ENCODE results near the gene FXYD6. TPM values are rescaled to one million over a fixed set of nuclear protein-coding genes. Genes with fewer than 3 reads are reported as not detected.

Gene FXYD6
- total and polyA plus RNA-seq, 2 of the 8 experiments (the other 6 are each of a cell fraction or from before 2014, with no cell fraction given): 44.6 to 117 TPM

GRCh38 chr11:117805045-117805444 lies 71.4 kb downstream of the FXYD6 start:
- Histone ChIP-seq H3K9ac (replicated peaks in 1 of 4; ENCODE audit: extremely low read depth in 1 of 4, low read depth in 3 of 4, low read length in 3 of 4) (no peak overlapping the region), H2BK15ac (ENCODE audit: low read length) (no peak overlapping the region), H2BK120ac (replicated peaks; ENCODE audit: low read depth, low read length) (no peak overlapping the region), H4K91ac (replicated peaks; ENCODE audit: insufficient read length, low read length) (no peak overlapping the region), H3K4me2 (ENCODE audit: insufficient read depth in 1 of 2, low read depth in 2 of 2, low read length in 2 of 2) (no peak overlapping the region), H4K20me1 (replicated peaks in 1 of 2; ENCODE audit: control insufficient read depth in 1 of 2, insufficient read depth in 2 of 2, low read length in 2 of 2) (peaks cover 0 to 7% of the 10 kb centered on the region in 2 experiments), H3K79me1 (ENCODE audit: low read depth, low read length) (no peaks in the 10 kb centered on the region), H3K4me1 (replicated peaks in 1 of 4; ENCODE audit: control insufficient read depth in 3 of 4, insufficient read depth in 4 of 4, low read length in 3 of 4) (no peaks in the 10 kb centered on the region; a peak in 1 of 7 replicates), H3K23ac (ENCODE audit: insufficient read length) (no peak overlapping the region), H3K23me2 (ENCODE audit: low read depth, low read length) (peaks cover 4% of the 10 kb centered on the region; the same call in 1 of the 2 replicates), H3K18ac (ENCODE audit: extremely low read depth, low read length) (no peak overlapping the region), H3K9me3 (ENCODE audit: insufficient read depth in 2 of 2, low read depth in 1 of 2, low read length in 1 of 2) (no peaks in the 10 kb centered on the region), H3K27ac (ENCODE audit: low read depth, low read length) (no peak overlapping the region), H2BK5ac (ENCODE audit: low read depth, low read length) (no peak overlapping the region), H3K36me3 (ENCODE audit: control insufficient read depth in 2 of 4, insufficient read depth in 4 of 4, low read length in 3 of 4) (no peaks in the 10 kb centered on the region; a peak in 1 of 8 replicates), H3K27me3 (replicated peaks in 1 of 4; ENCODE audit: control insufficient read depth in 3 of 4, extremely low read depth in 1 of 4, insufficient read depth in 3 of 4, low read length in 3 of 4) (no peaks in the 10 kb centered on the region; a peak in 1 of 7 replicates), H4K5ac (ENCODE audit: insufficient read length, low read depth, low read length) (no peak overlapping the region), H3K79me2 (ENCODE audit: control insufficient read depth in 1 of 2, insufficient read depth in 2 of 2, low read length in 2 of 2) (no peaks in the 10 kb centered on the region), H2AK5ac (ENCODE audit: low read depth, low read length) (no peak overlapping the region), H2AFZ (ENCODE audit: low read length) (no peak overlapping the region), H3K56ac (replicated peaks; ENCODE audit: insufficient read length, low read depth, low read length) (no peak overlapping the region), H3K14ac (ENCODE audit: insufficient read length) (no peak overlapping the region), H2BK20ac (ENCODE audit: low read length) (no peak overlapping the region), H3K4me3 (ENCODE audit: extremely low read depth in 1 of 4, insufficient read depth in 2 of 4, low read depth in 3 of 4, low read length in 4 of 4) (no peak overlapping the region), H3K4ac (replicated peaks; ENCODE audit: insufficient read length, low read depth, low read length) (no peak overlapping the region), H2BK12ac (ENCODE audit: low read depth, low read length) (no peak overlapping the region), H4K8ac (ENCODE audit: extremely low read depth, insufficient read depth, low read length) (no peak overlapping the region)
- FAIRE-seq: no peak
- WGBS, 2 experiments (ENCODE audit: extremely low coverage in 1 of 2, insufficient coverage in 1 of 2, insufficient read length in 1 of 2, insufficient replicate concordance in 2 of 2, low coverage in 1 of 2, low lambda C conversion rate in 2 of 2, missing lambda C conversion rate in 1 of 2): 80% methylated on average over 1 of the region's 1 CpG; no CpG with 5 or more reads in 1 of the 2 experiments
- CTCF ChIA-PET (ENCODE audit: partially characterized antibody): interaction anchor here (1.1 to 7.8 kb wide), 8 partner anchors 14 to 379 kb away, joined by 3 to 163 read pairs (median 6); no protein-coding TSS in a partner anchor
- DNase-seq (ENCODE audit: low read depth in 1 of 2, low spot score in 2 of 2): no peak
- POLR2A ChIA-PET (ENCODE audit: partially characterized antibody): interaction anchor here (1.3 kb wide), 1 partner anchor 12 kb away, joined by 4 read pairs; no protein-coding TSS in a partner anchor
- TF ChIP-seq SP4 (IDR thresholded peaks at IDR 0.05; ENCODE audit: low read length) (no peak), CTCF (IDR thresholded peaks at IDR 0.05; ENCODE audit: control extremely low read depth in 1 of 3, insufficient read depth in 1 of 3, low read depth in 1 of 3, low read length in 3 of 3) (no peak), RAD21 (IDR thresholded peaks at IDR 0.05 in 1 of 2, conservative IDR thresholded peaks at IDR 0.05 in 1 of 2; ENCODE audit: low read depth in 2 of 2, low read length in 2 of 2) (no peak), TAF7 (optimal IDR thresholded peaks at IDR 0.05; ENCODE audit: borderline replicate concordance, low read depth, low read length) (no peak), MAFK (IDR thresholded peaks at IDR 0.05; ENCODE audit: low read depth, low read length) (no peak), USF2 (IDR thresholded peaks at IDR 0.05; ENCODE audit: low read length) (no peak), KDM4A (IDR thresholded peaks at IDR 0.05; ENCODE audit: low read depth, low read length, severe bottlenecking) (no peak), BRCA1 (IDR thresholded peaks at IDR 0.05; ENCODE audit: low read depth, low read length) (no peak), BCL11A (IDR thresholded peaks at IDR 0.05; ENCODE audit: low read depth in 2 of 2, low read length in 2 of 2) (no peak)
